HFFc6 (cell line): ENCODE data around the gene TMEM150B. TPM values are rescaled to one million over a fixed set of nuclear protein-coding genes. Genes with fewer than 3 reads are reported as not detected.
A peak's percentile ranks its signal among the peaks of the same experiment; 100 is the strongest.

Source experiments
- DNase-seq: peaks from one replicate; pipeline ENCODE4 v3.0.0-alpha.2; 2018
- H3K27ac Mint-ChIP-seq: 2 replicates; pipeline ENCODE4 v1.8.0; 2020; ENCODE audit warnings: mild to moderate bottlenecking, mixed read lengths
- H3K27me3 Mint-ChIP-seq: 2 replicates; pipeline ENCODE4 v1.8.0; 2021; ENCODE audit warnings: mild to moderate bottlenecking, moderate library complexity, mixed read lengths; ENCODE audit not compliant: insufficient read depth
- H3K36me3 Mint-ChIP-seq: 2 replicates; pipeline ENCODE4 v1.8.0; 2021; ENCODE audit warnings: low read depth, mixed read lengths
- H3K4me1 Mint-ChIP-seq: 2 replicates; pipeline ENCODE4 v1.8.0; 2020; ENCODE audit warnings: low read depth, mixed read lengths
- H3K4me3 Mint-ChIP-seq: 2 replicates; pipeline ENCODE4 v1.8.0; 2020; ENCODE audit warnings: mild to moderate bottlenecking, moderate library complexity, mixed read lengths
- H3K9me3 Mint-ChIP-seq: 2 replicates; pipeline ENCODE4 v1.8.0; 2020; ENCODE audit warnings: mild to moderate bottlenecking, mixed read lengths
- total RNA-seq, 6 experiments: library from RNA; stranded (reverse); fragmentation: NEBNext Ultra II Directional; extraction: Animal tissue kit (Norgen Biotek cat#: 25700); gene quantifications; 2 replicates in 1 of 6; 3 replicates in 5 of 6; pipeline ENCODE4 v1.2.3, GENCODE V29; 2021
- TF ChIP-seq, protein P1 (sequence below): fragments of 200-600 bp; sonication (generic); IDR thresholded peaks from 2 replicates; pipeline ENCODE4 v1.5.0; 2021; ENCODE audit warnings: antibody characterized with exemption, mild to moderate bottlenecking

TMEM150B gene
- total RNA-seq, 6 experiments from 2014 or later, result not detected

DNA sequence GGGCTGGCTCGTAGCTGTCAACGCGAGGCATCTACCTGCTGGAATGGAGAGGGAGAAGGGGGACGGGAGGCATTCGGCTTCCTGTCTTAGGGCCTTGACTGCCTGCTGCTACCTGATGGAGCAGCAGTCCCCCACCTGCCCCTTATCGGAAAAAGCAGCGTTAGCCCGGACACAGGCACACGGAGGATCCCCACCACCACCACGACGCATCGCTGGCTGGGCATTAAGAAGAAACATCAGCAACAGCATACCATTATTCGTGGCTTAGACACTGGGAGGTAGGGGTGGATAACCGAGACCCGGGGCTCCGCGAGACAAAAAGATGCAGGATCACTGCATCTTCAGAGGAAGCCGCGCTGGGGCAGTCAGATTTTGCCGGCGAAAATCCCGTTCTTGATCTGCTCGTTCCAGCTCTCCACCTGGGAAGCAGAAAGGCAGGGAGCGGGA lies 28.2 kb upstream of the TMEM150B start:
- Mint-ChIP-seq H3K27ac (no peak overlapping the region), H3K4me1 (no peaks in the 10 kb centered on the region), H3K4me3 (peak overlapping the region; percentile 55), H3K9me3 (no peaks in the 10 kb centered on the region), H3K27me3 (peaks cover 18% of the 10 kb centered on the region), H3K36me3 (no peaks in the 10 kb centered on the region)
- no peak for DNase-seq
- TF ChIP-seq, protein P1, sequence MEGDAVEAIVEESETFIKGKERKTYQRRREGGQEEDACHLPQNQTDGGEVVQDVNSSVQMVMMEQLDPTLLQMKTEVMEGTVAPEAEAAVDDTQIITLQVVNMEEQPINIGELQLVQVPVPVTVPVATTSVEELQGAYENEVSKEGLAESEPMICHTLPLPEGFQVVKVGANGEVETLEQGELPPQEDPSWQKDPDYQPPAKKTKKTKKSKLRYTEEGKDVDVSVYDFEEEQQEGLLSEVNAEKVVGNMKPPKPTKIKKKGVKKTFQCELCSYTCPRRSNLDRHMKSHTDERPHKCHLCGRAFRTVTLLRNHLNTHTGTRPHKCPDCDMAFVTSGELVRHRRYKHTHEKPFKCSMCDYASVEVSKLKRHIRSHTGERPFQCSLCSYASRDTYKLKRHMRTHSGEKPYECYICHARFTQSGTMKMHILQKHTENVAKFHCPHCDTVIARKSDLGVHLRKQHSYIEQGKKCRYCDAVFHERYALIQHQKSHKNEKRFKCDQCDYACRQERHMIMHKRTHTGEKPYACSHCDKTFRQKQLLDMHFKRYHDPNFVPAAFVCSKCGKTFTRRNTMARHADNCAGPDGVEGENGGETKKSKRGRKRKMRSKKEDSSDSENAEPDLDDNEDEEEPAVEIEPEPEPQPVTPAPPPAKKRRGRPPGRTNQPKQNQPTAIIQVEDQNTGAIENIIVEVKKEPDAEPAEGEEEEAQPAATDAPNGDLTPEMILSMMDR, result no peak

DNA sequence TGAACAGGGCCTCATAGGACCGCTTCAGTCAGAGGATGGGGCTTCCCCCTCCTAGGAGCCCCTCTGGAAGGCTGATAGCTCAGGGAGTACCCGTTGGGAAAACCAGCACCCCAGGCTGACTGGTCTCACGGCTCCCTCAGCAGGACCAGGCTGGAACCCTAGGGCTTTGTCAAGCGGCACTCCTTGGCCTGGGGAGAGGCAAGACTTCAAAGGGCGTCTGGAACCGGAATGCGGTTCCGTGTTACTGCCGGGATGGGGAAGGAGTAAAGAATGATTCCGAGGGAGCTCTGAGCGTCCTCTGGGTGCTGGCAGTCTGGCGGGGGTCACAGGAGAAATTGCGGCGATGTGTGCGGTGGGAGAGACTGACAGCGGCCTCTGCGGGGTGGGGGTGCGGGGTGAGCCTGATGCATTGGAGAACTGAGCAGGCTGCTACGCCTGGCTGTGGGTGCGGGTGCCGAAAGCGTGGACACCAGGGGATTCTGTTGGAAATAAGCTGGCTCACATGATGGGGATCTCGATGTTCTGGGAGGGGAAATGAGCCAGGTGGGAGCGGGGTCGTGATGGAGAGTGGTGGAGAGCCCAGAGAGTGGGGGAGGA lies 27.5 kb upstream of the TMEM150B start:
- Mint-ChIP-seq H3K27me3 (peaks cover 17% of the 10 kb centered on the region), H3K27ac (no peak overlapping the region), H3K36me3 (no peaks in the 10 kb centered on the region), H3K9me3 (no peaks in the 10 kb centered on the region), H3K4me3 (no peak overlapping the region), H3K4me1 (no peaks in the 10 kb centered on the region)
- TF ChIP-seq, protein P1, result no peak
- no peak for DNase-seq

- Mint-ChIP-seq H3K36me3 (no peaks in the 10 kb centered on the region), H3K4me1 (no peaks in the 10 kb centered on the region), H3K9me3 (no peaks in the 10 kb centered on the region), H3K27ac (no peak overlapping the region), H3K4me3 (no peak overlapping the region), H3K27me3 (peaks cover 16% of the 10 kb centered on the region)
- no peak for DNase-seq
- TF ChIP-seq, protein P1, result no peak
Observed at GRCh38 chr19:55352040-55352439, 26.9 kb upstream of the TMEM150B start.

DNA sequence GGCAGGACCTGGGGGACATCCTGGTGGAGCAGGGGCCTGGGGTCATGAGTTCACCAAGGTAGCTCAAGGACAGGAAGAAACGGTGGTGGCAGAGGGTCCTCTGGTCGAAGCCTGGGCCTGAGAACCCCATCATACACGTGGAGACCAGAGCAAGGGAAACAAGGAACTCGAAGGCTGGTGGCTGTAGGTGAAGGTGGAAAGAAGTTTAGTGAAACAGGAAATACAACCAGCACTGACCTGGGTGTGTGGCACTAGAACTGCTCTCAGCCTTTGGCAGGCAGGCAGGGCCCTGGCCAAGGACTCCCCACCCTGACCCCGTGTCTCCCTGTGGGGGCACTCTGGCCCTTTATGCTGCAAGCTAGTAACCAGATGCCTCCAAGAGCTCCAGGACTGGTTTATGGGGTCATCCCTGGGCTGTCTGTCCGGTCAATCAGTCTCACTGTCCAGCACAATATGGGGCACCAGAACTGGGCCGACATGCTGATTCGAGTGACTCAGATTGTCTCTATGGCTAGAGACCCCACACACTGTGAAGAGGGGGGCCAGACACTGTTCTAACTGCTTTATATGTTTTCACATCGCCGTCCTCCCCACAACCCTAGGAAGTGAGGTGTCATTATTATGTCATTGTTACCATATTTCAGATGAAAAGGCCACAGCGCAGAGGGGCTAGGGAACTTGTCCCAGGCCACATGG lies 25.6 kb upstream of the TMEM150B start:
- TF ChIP-seq, protein P1, result no peak
- Mint-ChIP-seq H3K9me3 (no peaks in the 10 kb centered on the region), H3K4me1 (peaks cover under 1% of the 10 kb centered on the region; the same call in 1 of the 2 replicates), H3K27me3 (peaks cover 12% of the 10 kb centered on the region), H3K27ac (no peak overlapping the region), H3K4me3 (no peak overlapping the region), H3K36me3 (no peaks in the 10 kb centered on the region)
- DNase-seq, result no peak

- DNase-seq, result no peak
- H3K36me3 Mint-ChIP-seq, result no peaks in the 10 kb centered on the region; the same call in 1 of the 2 replicates
- H3K4me3 Mint-ChIP-seq, result no peak overlapping the region
- peaks cover 12% of the 10 kb centered on the region for H3K27me3 Mint-ChIP-seq
- no peaks in the 10 kb centered on the region for H3K9me3 Mint-ChIP-seq
- TF ChIP-seq, protein P1, result no peak
- H3K4me1 Mint-ChIP-seq, result peaks cover 11% of the 10 kb centered on the region
- no peak overlapping the region for H3K27ac Mint-ChIP-seq
Observed at GRCh38 chr19:55348317-55349034, 23.3 kb upstream of the TMEM150B start.
